GM12873 (cell line): ENCODE measurements around the gene PVALEF.

Experiments used
- TF ChIP-seq, protein P1 (sequence below): IDR thresholded peaks from 2 replicates; pipeline ENCODE4 v1.5.1; 2012; ENCODE audit warnings: low read depth, mild to moderate bottlenecking, moderate library complexity, low read length, control low read depth; ENCODE audit not compliant: insufficient read depth; ENCODE audit errors: missing control alignments

PVALEF gene

DNA sequence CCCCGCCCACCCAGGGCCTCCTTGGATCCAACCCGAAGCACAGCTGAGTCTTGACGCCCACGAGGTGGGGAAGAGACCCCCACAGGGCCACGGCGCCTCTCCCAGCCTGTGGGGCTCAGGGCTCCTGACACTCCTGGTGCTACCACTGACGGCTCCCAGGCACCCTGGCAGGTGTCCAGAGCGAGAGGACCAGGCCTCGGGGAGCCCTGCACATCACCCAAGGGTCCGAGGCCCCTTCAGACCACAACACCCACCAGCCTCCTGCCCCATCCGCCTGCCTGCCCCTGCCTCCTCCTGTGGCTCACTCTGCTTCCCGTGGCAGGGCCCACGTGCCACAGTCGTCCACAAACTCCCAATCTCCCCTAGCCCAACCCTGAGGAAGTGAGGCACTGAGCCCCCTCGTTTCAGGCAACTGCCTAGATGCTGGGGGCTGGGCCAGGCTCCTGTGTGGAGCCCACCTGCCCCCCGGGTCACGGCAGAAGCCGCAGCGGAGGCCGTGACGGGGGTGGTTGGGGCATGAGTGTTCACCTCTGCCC is 29.0 kb downstream of the PVALEF start:
- TF ChIP-seq, protein P1, sequence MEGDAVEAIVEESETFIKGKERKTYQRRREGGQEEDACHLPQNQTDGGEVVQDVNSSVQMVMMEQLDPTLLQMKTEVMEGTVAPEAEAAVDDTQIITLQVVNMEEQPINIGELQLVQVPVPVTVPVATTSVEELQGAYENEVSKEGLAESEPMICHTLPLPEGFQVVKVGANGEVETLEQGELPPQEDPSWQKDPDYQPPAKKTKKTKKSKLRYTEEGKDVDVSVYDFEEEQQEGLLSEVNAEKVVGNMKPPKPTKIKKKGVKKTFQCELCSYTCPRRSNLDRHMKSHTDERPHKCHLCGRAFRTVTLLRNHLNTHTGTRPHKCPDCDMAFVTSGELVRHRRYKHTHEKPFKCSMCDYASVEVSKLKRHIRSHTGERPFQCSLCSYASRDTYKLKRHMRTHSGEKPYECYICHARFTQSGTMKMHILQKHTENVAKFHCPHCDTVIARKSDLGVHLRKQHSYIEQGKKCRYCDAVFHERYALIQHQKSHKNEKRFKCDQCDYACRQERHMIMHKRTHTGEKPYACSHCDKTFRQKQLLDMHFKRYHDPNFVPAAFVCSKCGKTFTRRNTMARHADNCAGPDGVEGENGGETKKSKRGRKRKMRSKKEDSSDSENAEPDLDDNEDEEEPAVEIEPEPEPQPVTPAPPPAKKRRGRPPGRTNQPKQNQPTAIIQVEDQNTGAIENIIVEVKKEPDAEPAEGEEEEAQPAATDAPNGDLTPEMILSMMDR, result no peak

DNA sequence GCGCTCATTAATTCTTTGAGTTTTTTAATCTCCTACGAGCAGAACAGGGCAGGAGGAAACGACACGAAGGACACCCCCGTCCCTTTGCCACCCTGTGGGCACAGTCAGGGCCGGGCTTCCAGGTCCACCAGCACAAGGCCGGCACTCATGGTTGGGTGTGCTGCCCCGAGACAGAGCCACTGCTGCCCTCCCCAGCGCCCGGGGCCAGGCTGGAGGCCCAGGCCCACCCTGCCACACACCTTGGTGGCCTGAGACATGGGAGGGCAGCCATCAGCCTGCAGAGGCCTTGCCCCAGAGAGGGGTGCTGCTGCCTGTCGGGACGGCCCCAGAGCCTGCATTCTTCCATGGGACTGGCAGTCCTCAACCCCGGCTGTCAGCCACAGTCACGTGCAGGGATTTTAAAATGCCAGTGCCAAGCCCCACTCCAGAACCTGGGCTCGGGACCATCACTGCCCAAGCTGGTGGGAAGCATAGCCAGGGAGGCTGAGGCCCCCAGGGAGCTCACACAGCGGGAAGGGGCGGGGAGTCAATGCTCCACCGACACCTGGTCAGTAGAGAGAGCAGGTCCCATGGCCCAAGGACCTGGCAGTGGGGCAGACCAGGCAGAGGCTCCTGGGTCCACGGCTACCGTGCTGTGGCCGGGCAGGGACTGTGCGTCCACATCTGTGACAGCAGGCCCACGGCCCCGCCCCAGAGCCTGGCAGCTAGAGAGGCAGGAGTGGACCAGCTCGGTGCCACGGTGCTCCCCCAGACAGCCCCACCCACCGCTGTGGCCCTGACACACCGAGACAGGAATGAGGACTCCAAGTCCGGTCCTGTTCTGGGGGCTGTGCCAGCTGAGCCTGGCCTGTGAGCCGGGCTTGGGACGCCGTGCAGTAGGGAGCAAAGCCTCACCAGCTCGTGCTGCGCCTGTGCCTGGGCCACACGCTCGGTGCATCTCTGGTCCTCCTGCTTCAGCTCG is 29.9 kb downstream of the PVALEF start:
- TF ChIP-seq, protein P1, result no peak

DNA sequence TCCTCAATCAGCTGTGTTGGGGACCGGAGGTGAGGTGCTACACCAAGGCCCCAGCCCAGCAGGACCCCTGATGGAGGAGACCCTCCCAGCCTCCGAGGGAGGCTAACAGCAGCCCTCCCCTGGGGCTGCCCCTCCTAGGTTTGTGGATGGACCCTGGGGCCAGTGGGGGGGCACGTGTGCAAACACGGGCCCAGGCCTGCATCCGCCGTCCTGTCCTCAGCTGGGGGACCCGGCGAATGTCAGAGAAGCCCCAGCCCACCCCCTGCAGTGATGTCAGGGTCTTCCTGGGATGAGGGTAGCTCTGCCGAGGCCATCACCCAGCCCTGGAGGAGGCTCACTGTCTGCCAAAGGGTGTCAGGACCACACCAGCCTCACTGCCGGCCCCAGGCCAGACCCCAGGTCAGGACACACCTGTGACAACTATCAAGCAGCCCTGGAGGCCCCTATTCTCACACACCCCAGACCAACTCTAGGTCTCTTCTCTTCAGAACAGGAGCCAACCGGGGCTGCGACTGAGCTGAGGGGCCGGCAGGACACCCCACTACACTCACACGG is 30.7 kb downstream of the PVALEF start:
- TF ChIP-seq, protein P1, result no peak

DNA sequence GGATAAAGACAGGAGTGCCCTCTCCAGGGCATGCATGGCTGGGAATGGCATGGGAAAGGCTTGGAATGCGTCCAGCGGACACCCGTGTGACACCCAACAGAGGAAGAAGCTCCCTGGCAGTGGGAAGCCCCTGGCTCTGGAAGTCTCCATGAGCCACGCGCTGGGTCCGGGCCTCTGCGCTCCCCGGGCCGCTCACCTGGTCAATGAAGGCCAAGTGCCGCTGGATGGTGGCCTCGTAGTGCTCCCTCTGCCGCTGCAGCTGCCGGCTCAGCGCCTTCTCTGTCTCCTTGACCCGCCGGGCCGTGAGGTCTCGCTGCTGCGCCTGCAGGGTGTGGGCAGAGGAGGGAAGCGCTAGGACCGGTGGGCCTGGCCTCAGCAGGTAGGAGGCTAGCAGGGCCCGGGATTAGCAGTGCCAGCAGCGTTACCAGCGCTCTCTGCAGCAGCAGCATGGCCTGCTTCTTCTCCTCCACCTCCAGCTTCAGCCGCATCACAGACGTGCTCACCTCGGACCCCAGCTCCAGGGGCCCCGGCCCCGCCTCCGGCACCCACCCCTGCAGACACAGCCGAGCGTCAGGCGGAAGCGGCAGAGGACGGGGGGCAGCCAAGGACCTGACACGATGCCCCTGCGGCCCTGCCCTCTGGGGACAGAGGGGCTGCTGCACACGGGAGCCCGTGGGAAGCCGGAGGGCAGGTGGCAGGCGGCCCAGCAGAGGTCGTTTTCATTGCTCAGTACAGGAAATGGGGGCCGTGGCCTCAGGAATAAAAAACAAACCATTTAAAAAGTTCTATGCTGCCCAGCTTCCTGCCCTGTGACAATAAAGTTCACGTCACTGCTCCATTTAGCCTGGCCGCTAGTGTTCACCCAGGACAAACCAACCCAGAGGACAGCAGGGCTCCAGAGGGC is 31.4 kb downstream of the PVALEF start:
- TF ChIP-seq, protein P1, result no peak

DNA sequence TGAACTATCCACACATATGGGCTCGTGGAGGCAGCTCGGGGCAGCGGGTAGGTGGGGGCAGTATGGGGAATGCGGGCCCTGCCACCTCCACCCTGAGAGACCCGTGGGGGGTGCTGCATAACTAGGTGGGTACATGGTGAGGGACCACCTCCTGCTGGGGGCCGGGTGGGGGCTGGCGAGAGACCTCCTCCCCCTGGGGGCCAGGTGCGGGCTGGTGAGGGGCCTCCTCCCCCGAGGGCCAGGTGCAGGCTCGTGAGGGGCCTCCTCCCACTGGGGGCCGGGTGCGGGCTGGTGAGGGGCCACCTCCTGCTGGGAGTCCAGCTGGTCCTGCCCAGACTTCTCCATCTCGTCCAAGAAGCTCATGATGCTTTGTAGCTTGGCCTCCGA is 32.1 kb downstream of the PVALEF start:
- TF ChIP-seq, protein P1, result no peak

- TF ChIP-seq, protein P1, result no peak
Measured at GRCh38 chr17:81197831-81198490, 32.7 kb downstream of the PVALEF start.
